Skin epidermis (tissue), 12 donors: ENCODE data around the gene AKT3.
"Not testable (repeated sequence)": the region's sequence is repeated elsewhere in the genome, so short reads cannot be mapped to it uniquely, and the experiment has no call there.

ENCODE experiments used
- H3K27ac ChIP-seq, 21 experiments: fragments of 200-600 bp; sonication (generic) in 11 of 21; one replicate each; pipeline ENCODE4 v1.5.0; 2020; ENCODE audit warnings: mild to moderate bottlenecking in 3 of 21, inconsistent platforms in 2 of 21, moderate library complexity in 2 of 21
- H3K4me3 ChIP-seq, 7 experiments: fragments of 200-600 bp; sonication (generic) in 2 of 7; one replicate each; pipeline ENCODE4 v1.5.0; 2020; ENCODE audit warnings: inconsistent platforms in 2 of 7, mild to moderate bottlenecking in 2 of 7, moderate library complexity in 1 of 7

AKT3 gene

GRCh38 chr1:243715285-243715684 lies 134.8 kb downstream of the AKT3 start:
- Histone ChIP-seq H3K4me3 (no peak overlapping the region), H3K27ac (no peak overlapping the region)

- H3K27ac ChIP-seq = no peak overlapping the region
These were observed 136.4 kb downstream of the AKT3 start for GRCh38 chr1:243713470-243714186.

GRCh38 chr1:243712941-243713340 lies 137.1 kb downstream of the AKT3 start:
- H3K4me3 ChIP-seq = no peak overlapping the region
- no peak overlapping the region for H3K27ac ChIP-seq

More at GRCh38 chr1:243713470-243714186, 136.4 kb downstream of the AKT3 start:
- no peak overlapping the region for H3K4me3 ChIP-seq

- no peak overlapping the region for H3K27ac ChIP-seq
- no peak overlapping the region for H3K4me3 ChIP-seq
These were observed 137.8 kb downstream of the AKT3 start for GRCh38 chr1:243712242-243712641.

GRCh38 chr1:243710467-243710866 lies 139.6 kb downstream of the AKT3 start:
- H3K4me3 ChIP-seq = no peak overlapping the region
- H3K27ac ChIP-seq = no peak overlapping the region

GRCh38 chr1:243708210-243708609 lies 141.8 kb downstream of the AKT3 start:
- Histone ChIP-seq H3K27ac (no peak overlapping the region), H3K4me3 (no peak overlapping the region)

- H3K27ac ChIP-seq = no peak overlapping the region
- no peak overlapping the region for H3K4me3 ChIP-seq
These were observed 143.5 kb downstream of the AKT3 start for GRCh38 chr1:243706563-243706962.

- H3K27ac ChIP-seq = no peak overlapping the region
- no peak overlapping the region for H3K4me3 ChIP-seq
These were observed 144.5 kb downstream of the AKT3 start for GRCh38 chr1:243705585-243705984.

- H3K27ac ChIP-seq = no peak overlapping the region
- no peak overlapping the region for H3K4me3 ChIP-seq
These were observed 148.2 kb downstream of the AKT3 start for GRCh38 chr1:243701872-243702271.

GRCh38 chr1:243693800-243694199 lies 156.2 kb downstream of the AKT3 start:
- Histone ChIP-seq H3K4me3 (no peak overlapping the region), H3K27ac (no peak overlapping the region)

- Histone ChIP-seq H3K4me3 (no peak overlapping the region), H3K27ac (no peak overlapping the region)
These were observed 163.9 kb downstream of the AKT3 start for GRCh38 chr1:243686159-243686558.

- Histone ChIP-seq H3K4me3 (no peak overlapping the region), H3K27ac (no peak overlapping the region)
These were observed 169.2 kb downstream of the AKT3 start for GRCh38 chr1:243680860-243681259.

GRCh38 chr1:243672539-243673074 lies 177.4 kb downstream of the AKT3 start:
- H3K27ac ChIP-seq = no peak overlapping the region
- no peak overlapping the region for H3K4me3 ChIP-seq

- no peak overlapping the region for H3K27ac ChIP-seq
- H3K4me3 ChIP-seq = no peak overlapping the region
These were observed 182.5 kb downstream of the AKT3 start for GRCh38 chr1:243667591-243667990.

GRCh38 chr1:243667133-243667532 lies 182.9 kb downstream of the AKT3 start:
- Histone ChIP-seq H3K4me3 (no peak overlapping the region), H3K27ac (no peak overlapping the region)

- Histone ChIP-seq H3K4me3 (no peak overlapping the region), H3K27ac (no peak overlapping the region)
These were observed 186.4 kb downstream of the AKT3 start for GRCh38 chr1:243663651-243664050.

GRCh38 chr1:243662169-243662568 lies 187.9 kb downstream of the AKT3 start:
- H3K27ac ChIP-seq, H3K4me3 ChIP-seq: not testable (repeated sequence)

- H3K4me3 ChIP-seq = no peak overlapping the region
- H3K27ac ChIP-seq = no peak overlapping the region
These were observed 191.4 kb downstream of the AKT3 start for GRCh38 chr1:243658594-243659105.

- H3K27ac ChIP-seq = no peak overlapping the region
- no peak overlapping the region for H3K4me3 ChIP-seq
These were observed 192.2 kb downstream of the AKT3 start for GRCh38 chr1:243657793-243658192.

GRCh38 chr1:243649530-243649929 lies 200.5 kb downstream of the AKT3 start:
- H3K27ac ChIP-seq, H3K4me3 ChIP-seq: not testable (repeated sequence)

- no peak overlapping the region for H3K27ac ChIP-seq
- H3K4me3 ChIP-seq = no peak overlapping the region
These were observed 203.2 kb downstream of the AKT3 start for GRCh38 chr1:243646841-243647240.

- Histone ChIP-seq H3K4me3 (no peak overlapping the region), H3K27ac (no peak overlapping the region)
These were observed 204.8 kb downstream of the AKT3 start for GRCh38 chr1:243645281-243645680.
